ENCODE measurements around the gene ACER2.

DNA sequence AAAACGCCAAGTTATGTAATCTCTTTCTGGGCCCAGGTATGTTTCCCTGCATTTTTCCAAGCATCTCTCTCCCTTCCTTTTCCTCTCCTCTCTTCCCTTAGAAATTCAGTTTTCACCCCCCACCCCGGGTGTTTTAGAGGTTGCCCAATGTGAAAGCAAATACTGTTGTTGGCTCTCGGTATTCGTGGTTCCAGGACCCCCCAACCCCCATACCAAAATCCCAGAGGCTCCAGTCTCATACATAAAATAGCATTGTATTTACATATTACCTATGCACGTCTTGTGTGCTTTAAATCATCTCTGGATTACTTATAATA lies 48.8 kb downstream of the ACER2 start:
- TF ChIP-seq SREBF2 (IDR thresholded peaks at IDR 0.05; ENCODE audit: low read length), result no peak
- TF ChIP-seq EP300 (IDR thresholded peaks at IDR 0.05; ENCODE audit: borderline replicate concordance in 1 of 2, control insufficient read depth in 1 of 2, low read depth in 2 of 2, low read length in 2 of 2), result no peak
- no peak for TF ChIP-seq CHD2 (IDR thresholded peaks at IDR 0.05; ENCODE audit: borderline replicate concordance, low read depth, low read length)
- TF ChIP-seq, protein P1, sequence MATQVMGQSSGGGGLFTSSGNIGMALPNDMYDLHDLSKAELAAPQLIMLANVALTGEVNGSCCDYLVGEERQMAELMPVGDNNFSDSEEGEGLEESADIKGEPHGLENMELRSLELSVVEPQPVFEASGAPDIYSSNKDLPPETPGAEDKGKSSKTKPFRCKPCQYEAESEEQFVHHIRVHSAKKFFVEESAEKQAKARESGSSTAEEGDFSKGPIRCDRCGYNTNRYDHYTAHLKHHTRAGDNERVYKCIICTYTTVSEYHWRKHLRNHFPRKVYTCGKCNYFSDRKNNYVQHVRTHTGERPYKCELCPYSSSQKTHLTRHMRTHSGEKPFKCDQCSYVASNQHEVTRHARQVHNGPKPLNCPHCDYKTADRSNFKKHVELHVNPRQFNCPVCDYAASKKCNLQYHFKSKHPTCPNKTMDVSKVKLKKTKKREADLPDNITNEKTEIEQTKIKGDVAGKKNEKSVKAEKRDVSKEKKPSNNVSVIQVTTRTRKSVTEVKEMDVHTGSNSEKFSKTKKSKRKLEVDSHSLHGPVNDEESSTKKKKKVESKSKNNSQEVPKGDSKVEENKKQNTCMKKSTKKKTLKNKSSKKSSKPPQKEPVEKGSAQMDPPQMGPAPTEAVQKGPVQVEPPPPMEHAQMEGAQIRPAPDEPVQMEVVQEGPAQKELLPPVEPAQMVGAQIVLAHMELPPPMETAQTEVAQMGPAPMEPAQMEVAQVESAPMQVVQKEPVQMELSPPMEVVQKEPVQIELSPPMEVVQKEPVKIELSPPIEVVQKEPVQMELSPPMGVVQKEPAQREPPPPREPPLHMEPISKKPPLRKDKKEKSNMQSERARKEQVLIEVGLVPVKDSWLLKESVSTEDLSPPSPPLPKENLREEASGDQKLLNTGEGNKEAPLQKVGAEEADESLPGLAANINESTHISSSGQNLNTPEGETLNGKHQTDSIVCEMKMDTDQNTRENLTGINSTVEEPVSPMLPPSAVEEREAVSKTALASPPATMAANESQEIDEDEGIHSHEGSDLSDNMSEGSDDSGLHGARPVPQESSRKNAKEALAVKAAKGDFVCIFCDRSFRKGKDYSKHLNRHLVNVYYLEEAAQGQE (IDR thresholded peaks at IDR 0.05; ENCODE audit: low read depth, low read length), result no peak
- TF ChIP-seq, protein P2, sequence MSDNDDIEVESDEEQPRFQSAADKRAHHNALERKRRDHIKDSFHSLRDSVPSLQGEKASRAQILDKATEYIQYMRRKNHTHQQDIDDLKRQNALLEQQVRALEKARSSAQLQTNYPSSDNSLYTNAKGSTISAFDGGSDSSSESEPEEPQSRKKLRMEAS (IDR thresholded peaks at IDR 0.05; ENCODE audit: low read depth, low read length), result no peak
- no peak for TF ChIP-seq PAX5 (IDR thresholded peaks at IDR 0.05; ENCODE audit: borderline replicate concordance, low read depth, low read length)
- TF ChIP-seq CTCF (IDR thresholded peaks at IDR 0.05 in 2 of 3, conservative IDR thresholded peaks at IDR 0.05 in 1 of 3; ENCODE audit: control insufficient read depth in 2 of 3, extremely low read depth in 1 of 3, insufficient read depth in 1 of 3, low read depth in 3 of 3, low read length in 3 of 3), result no peak
- TF ChIP-seq, protein P3, sequence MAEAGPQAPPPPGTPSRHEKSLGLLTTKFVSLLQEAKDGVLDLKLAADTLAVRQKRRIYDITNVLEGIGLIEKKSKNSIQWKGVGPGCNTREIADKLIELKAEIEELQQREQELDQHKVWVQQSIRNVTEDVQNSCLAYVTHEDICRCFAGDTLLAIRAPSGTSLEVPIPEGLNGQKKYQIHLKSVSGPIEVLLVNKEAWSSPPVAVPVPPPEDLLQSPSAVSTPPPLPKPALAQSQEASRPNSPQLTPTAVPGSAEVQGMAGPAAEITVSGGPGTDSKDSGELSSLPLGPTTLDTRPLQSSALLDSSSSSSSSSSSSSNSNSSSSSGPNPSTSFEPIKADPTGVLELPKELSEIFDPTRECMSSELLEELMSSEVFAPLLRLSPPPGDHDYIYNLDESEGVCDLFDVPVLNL (IDR thresholded peaks at IDR 0.05; ENCODE audit: low read depth, low read length), result no peak
- no peak for TF ChIP-seq POLR2AphosphoS5 (IDR thresholded peaks at IDR 0.05; ENCODE audit: low read length)
- no peak for TF ChIP-seq TARDBP (IDR thresholded peaks at IDR 0.05; ENCODE audit: borderline replicate concordance)
- TF ChIP-seq SUPT20H (IDR thresholded peaks at IDR 0.05; ENCODE audit: borderline replicate concordance, control insufficient read depth, low read depth, low read length), result no peak

Data from GM12878 (cell line).